ENCODE measurements around the gene GATB.

GATB gene

GRCh38 chr4:151679231-151679630 is 81.6 kb downstream of the GATB start:
- TF ChIP-seq CTCF (IDR thresholded peaks at IDR 0.05; ENCODE audit: control extremely low read depth, extremely low read depth, low read depth, missing control alignments) = no peak
- no peak for DNase-seq (ENCODE audit: extremely low spot score)
- ChIA-PET POLR2A (no interaction called here), CTCF (interaction anchor here (0.9 kb wide), 1 partner anchor 13 kb away, joined by 3 read pairs; no protein-coding TSS in a partner anchor)

- DNase-seq (ENCODE audit: extremely low spot score) = no peak
- ChIA-PET POLR2A (no interaction called here), CTCF (interaction anchor here (0.9 kb wide), 1 partner anchor 14 kb away, joined by 3 read pairs; no protein-coding TSS in a partner anchor)
- TF ChIP-seq CTCF (IDR thresholded peaks at IDR 0.05; ENCODE audit: control extremely low read depth, extremely low read depth, low read depth, missing control alignments) = no peak
Measured at GRCh38 chr4:151678048-151678872, 82.5 kb downstream of the GATB start.

GRCh38 chr4:151677193-151677592 is 83.6 kb downstream of the GATB start:
- ChIA-PET CTCF (interaction anchor here (1.1 kb wide), 1 partner anchor 146 kb away, joined by 3 read pairs; no protein-coding TSS in a partner anchor), POLR2A (no interaction called here)
- TF ChIP-seq CTCF (IDR thresholded peaks at IDR 0.05; ENCODE audit: control extremely low read depth, extremely low read depth, low read depth, missing control alignments) = no peak
- no peak for DNase-seq (ENCODE audit: extremely low spot score)

GRCh38 chr4:151676301-151676700 is 84.5 kb downstream of the GATB start:
- ChIA-PET CTCF (interaction anchor here (1.1 kb wide), 1 partner anchor 145 kb away, joined by 3 read pairs; no protein-coding TSS in a partner anchor), POLR2A (no interaction called here)
- no peak for TF ChIP-seq CTCF (IDR thresholded peaks at IDR 0.05; ENCODE audit: control extremely low read depth, extremely low read depth, low read depth, missing control alignments)
- DNase-seq (ENCODE audit: extremely low spot score) = no peak

- ChIA-PET CTCF (interaction anchor here (1.0 kb wide), 1 partner anchor 30 kb away, joined by 3 read pairs; no protein-coding TSS in a partner anchor), POLR2A (no interaction called here)
- no peak for TF ChIP-seq CTCF (IDR thresholded peaks at IDR 0.05; ENCODE audit: control extremely low read depth, extremely low read depth, low read depth, missing control alignments)
Measured at GRCh38 chr4:151675411-151675971, 85.3 kb downstream of the GATB start.

GRCh38 chr4:151674804-151675391 is 85.9 kb downstream of the GATB start:
- no peak for DNase-seq (ENCODE audit: extremely low spot score)
- TF ChIP-seq CTCF (IDR thresholded peaks at IDR 0.05; ENCODE audit: control extremely low read depth, extremely low read depth, low read depth, missing control alignments) = no peak
- CTCF ChIA-PET = interaction anchor here (1.0 to 1.1 kb wide), 2 partner anchors 10 to 31 kb away, joined by 3 read pairs; no protein-coding TSS in a partner anchor
- POLR2A ChIA-PET = interaction anchor here (1.1 kb wide), 1 partner anchor 12 kb away, joined by 3 read pairs; no protein-coding TSS in a partner anchor

More at GRCh38 chr4:151675411-151675971, 85.3 kb downstream of the GATB start:
- no peak for DNase-seq (ENCODE audit: extremely low spot score)
